ENCODE measurements around the gene GASK1A. TPM values are rescaled to one million over a fixed set of nuclear protein-coding genes. Genes with fewer than 3 reads are reported as not detected.
"Not testable (repeated sequence)": the region's sequence is repeated elsewhere in the genome, so short reads cannot be mapped to it uniquely, and the experiment has no call there.

The GASK1A gene
- total and polyA plus RNA-seq, 10 of the 15 experiments (the other 5 are each of a cell fraction or from before 2014, with no cell fraction given) = 0.18 TPM; not detected in 9

- FAIRE-seq (no peak), DNase-seq (ENCODE audit: low read depth, low spot score) (no peak), ATAC-seq (no peak)
- SMC1A ChIA-PET (ENCODE audit: uncharacterized antibody, unreplicated experiment) = interaction anchor here (2.0 kb wide), 1 partner anchor 9 kb away, joined by 8 read pairs; no protein-coding TSS in a partner anchor
- Histone ChIP-seq H3K4me2 (ENCODE audit: control insufficient read depth, insufficient read depth) (no peak overlapping the region), H3K4me1 (ENCODE audit: control insufficient read depth, insufficient read depth, low read length) (no peaks in the 10 kb centered on the region), H3K27me3 (replicated peaks in 1 of 2; ENCODE audit: control insufficient read depth in 2 of 2, insufficient read depth in 2 of 2, low read length in 1 of 2) (no peaks in the 10 kb centered on the region), H3K9ac (ENCODE audit: control insufficient read depth, insufficient read depth, low read length) (no peak overlapping the region), H3K9me3 (replicated peaks; ENCODE audit: control insufficient read depth, insufficient read depth, low read length) (no peaks in the 10 kb centered on the region; the same call in 2 of the 3 replicates), H2AFZ (ENCODE audit: control insufficient read depth, low read depth, low read length) (no peak overlapping the region), H3K79me2 (ENCODE audit: control insufficient read depth, insufficient read depth, low read length) (no peaks in the 10 kb centered on the region), H4K20me1 (ENCODE audit: control insufficient read depth, insufficient read depth) (no peaks in the 10 kb centered on the region), H3K36me3 (ENCODE audit: control insufficient read depth in 2 of 2, insufficient read depth in 2 of 2, low read length in 1 of 2) (no peaks in the 10 kb centered on the region), H3K27ac (ENCODE audit: control insufficient read depth, insufficient read depth) (no peak overlapping the region), H3K4me3 (no peak overlapping the region)
- RAD21 ChIA-PET (ENCODE audit: unreplicated experiment) = interaction anchor here (0.7 kb wide), 2 partner anchors 10 to 48 kb away, joined by 3 read pairs; no protein-coding TSS in a partner anchor
- CTCF ChIA-PET = interaction anchor here (1.3 kb wide), 1 partner anchor 9 kb away, joined by 4 read pairs; no protein-coding TSS in a partner anchor
- POLR2A ChIA-PET = interaction anchor here (0.7 kb wide), 1 partner anchor 8 kb away, joined by 3 read pairs; the partner anchor contains the start of gene GASK1A
- in situ Hi-C loops (cut with MboI) (no loop called here), intact Hi-C loops (cut with micrococcal nuclease; ENCODE audit: unreplicated experiment) (no loop called here)
- no TSS peak for BruUV-seq (replicated peaks)
- no peak for TF ChIP-seq KDM1A (IDR thresholded peaks at IDR 0.05; ENCODE audit: borderline replicate concordance)
- no peak for TF ChIP-seq ZNF384 (IDR thresholded peaks at IDR 0.05; ENCODE audit: borderline replicate concordance, low read depth, low read length)
- no peak for TF ChIP-seq SIX5 (IDR thresholded peaks at IDR 0.05; ENCODE audit: low read depth, low read length, severe bottlenecking)
- WGBS (ENCODE audit: insufficient coverage, insufficient replicate concordance, low lambda C conversion rate, missing lambda C conversion rate) = 27% methylated on average over 3 of the region's 3 CpGs
Observed at GRCh38 chr3:42970976-42971772, 7.9 kb upstream of the GASK1A start.

- H3K4me1 ChIP-seq (ENCODE audit: control insufficient read depth, insufficient read depth, low read length); H3K4me2 ChIP-seq (ENCODE audit: control insufficient read depth, insufficient read depth); H3K27me3 ChIP-seq (replicated peaks in 1 of 2; ENCODE audit: control insufficient read depth in 2 of 2, insufficient read depth in 2 of 2, low read length in 1 of 2); H4K20me1 ChIP-seq (ENCODE audit: control insufficient read depth, insufficient read depth); CTCF ChIA-PET; H3K9ac ChIP-seq (ENCODE audit: control insufficient read depth, insufficient read depth, low read length); H3K4me3 ChIP-seq; in situ Hi-C loops (cut with MboI); intact Hi-C loops (cut with micrococcal nuclease; ENCODE audit: unreplicated experiment); RAD21 ChIA-PET (ENCODE audit: unreplicated experiment); FAIRE-seq; SMC1A ChIA-PET (ENCODE audit: uncharacterized antibody, unreplicated experiment); H3K79me2 ChIP-seq (ENCODE audit: control insufficient read depth, insufficient read depth, low read length); BruUV-seq (replicated peaks); DNase-seq (ENCODE audit: low read depth, low spot score); H3K27ac ChIP-seq (ENCODE audit: control insufficient read depth, insufficient read depth); H3K9me3 ChIP-seq (replicated peaks; ENCODE audit: control insufficient read depth, insufficient read depth, low read length); H2AFZ ChIP-seq (ENCODE audit: control insufficient read depth, low read depth, low read length); ATAC-seq; H3K36me3 ChIP-seq (ENCODE audit: control insufficient read depth in 2 of 2, insufficient read depth in 2 of 2, low read length in 1 of 2); POLR2A ChIA-PET: not testable (repeated sequence)
- WGBS (ENCODE audit: insufficient coverage, insufficient replicate concordance, low lambda C conversion rate, missing lambda C conversion rate) = 13% methylated on average over 3 of the region's 3 CpGs
Observed at GRCh38 chr3:42974906-42975305, 4.2 kb upstream of the GASK1A start.

Measured in GM12878 (cell line).